HEK293 (cell line): ENCODE results near the gene MAB21L3.
A peak's percentile ranks its signal among the peaks of the same experiment; 100 is the strongest.

Experiments used
- CTCF ChIA-PET: fragments of 350-600 bp; formaldehyde crosslinking; extraction: SDS; loops from one replicate; lab custom pipeline; 2021; ENCODE audit warnings: antibody characterized with exemption; lab: Yijun Ruan, JAX
- POLR2A ChIA-PET: fragments of 300-600 bp; formaldehyde crosslinking; extraction: SDS; loops from one replicate; lab custom pipeline; 2020; ENCODE audit warnings: antibody characterized with exemption, inconsistent platforms; lab: Yijun Ruan, JAX
- H3K27ac ChIP-seq: fragments of 200-500 bp; sonication (Bioruptor generic); 2 replicates; pipeline ENCODE4 v1.5.1; 2014; ENCODE audit warnings: low read depth, low read length, control low read depth, inconsistent platforms; ENCODE audit errors: extremely low read depth
- H3K36me3 ChIP-seq, 2 experiments: fragments of 200-500 bp in 1 of 2; sonication (Bioruptor generic) in 1 of 2; 1 replicate in 1 of 2; 2 replicates in 1 of 2; pipeline ENCODE4 v1.5.1; 2014 to 2017; ENCODE audit warnings: inconsistent platforms in 2 of 2, low read length in 2 of 2; ENCODE audit not compliant: control insufficient read depth in 2 of 2, insufficient read depth in 1 of 2
- H3K4me1 ChIP-seq: fragments of 200-500 bp; sonication (Bioruptor generic); 2 replicates; pipeline ENCODE4 v1.5.1; 2014; ENCODE audit warnings: mild to moderate bottlenecking, low read length, inconsistent platforms; ENCODE audit not compliant: control insufficient read depth, insufficient read depth
- H3K4me3 ChIP-seq: 2 replicates; pipeline ENCODE4 v1.5.1; 2011; ENCODE audit warnings: low read depth, mild to moderate bottlenecking, control low read depth, low read length, moderate library complexity
- H3K9me3 ChIP-seq: fragments of 200-500 bp; sonication (Bioruptor generic); 2 replicates; pipeline ENCODE4 v1.5.1; 2014; ENCODE audit warnings: low read depth, low read length, inconsistent platforms; ENCODE audit not compliant: control insufficient read depth, insufficient read depth
- GLI2 ChIP-seq: fragments of 450-650 bp; formaldehyde crosslinking; IDR thresholded peaks from 2 replicates; pipeline ENCODE4; 2017; ENCODE audit warnings: missing biosample characterization, missing genetic modification characterization, low read depth, borderline replicate concordance
- MZF1 ChIP-seq: fragments of 450-650 bp; formaldehyde crosslinking; IDR thresholded peaks from 2 replicates; pipeline ENCODE4 v1.5.1; 2017; ENCODE audit warnings: missing biosample characterization, missing genetic modification characterization, borderline replicate concordance
- SP7 ChIP-seq: fragments of 450-650 bp; formaldehyde crosslinking; IDR thresholded peaks from 2 replicates; pipeline ENCODE4 v1.5.1; 2016; ENCODE audit warnings: missing biosample characterization, missing genetic modification characterization
- TRIM28 ChIP-seq: IDR thresholded peaks from 2 replicates; pipeline ENCODE4 v1.6.1; 2011; ENCODE audit warnings: low read length, control low read depth, borderline replicate concordance
- ZFP3 ChIP-seq: fragments of 450-650 bp; formaldehyde crosslinking; IDR thresholded peaks from 2 replicates; pipeline ENCODE4 v1.5.1; 2016; ENCODE audit warnings: low read depth, missing biosample characterization, missing genetic modification characterization
- ZNF121 ChIP-seq: fragments of 450-650 bp; formaldehyde crosslinking; IDR thresholded peaks from 2 replicates; pipeline ENCODE4 v1.5.1; 2016; ENCODE audit warnings: missing biosample characterization, missing genetic modification characterization
- ZNF16 ChIP-seq: fragments of 450-650 bp; formaldehyde crosslinking; IDR thresholded peaks from 2 replicates; pipeline ENCODE4 v1.5.1; 2016; ENCODE audit warnings: low read depth, missing biosample characterization, missing genetic modification characterization
- ZNF175 ChIP-seq: fragments of 450-650 bp; formaldehyde crosslinking; IDR thresholded peaks from 2 replicates; pipeline ENCODE4 v1.5.1; 2016; ENCODE audit warnings: missing biosample characterization, missing genetic modification characterization
- ZNF184 ChIP-seq: fragments of 450-650 bp; IDR thresholded peaks from 2 replicates; pipeline ENCODE4 v1.5.1; 2018; ENCODE audit warnings: missing biosample characterization, mild to moderate bottlenecking, missing genetic modification characterization
- ZNF248 ChIP-seq: fragments of 450-650 bp; formaldehyde crosslinking; IDR thresholded peaks from 2 replicates; pipeline ENCODE4 v1.5.1; 2017; ENCODE audit warnings: missing biosample characterization, missing genetic modification characterization
- ZNF324 ChIP-seq: fragments of 450-650 bp; formaldehyde crosslinking; IDR thresholded peaks from 2 replicates; pipeline ENCODE4 v1.5.1; 2016; ENCODE audit warnings: missing biosample characterization, missing genetic modification characterization
- ZNF404 ChIP-seq: fragments of 450-650 bp; formaldehyde crosslinking; IDR thresholded peaks from 2 replicates; pipeline ENCODE4 v1.5.1; 2017; ENCODE audit warnings: missing biosample characterization, missing genetic modification characterization
- ZNF473 ChIP-seq: fragments of 450-650 bp; formaldehyde crosslinking; IDR thresholded peaks from 2 replicates; pipeline ENCODE4 v1.5.1; 2017; ENCODE audit warnings: missing biosample characterization, missing genetic modification characterization
- ZNF510 ChIP-seq: fragments of 450-650 bp; formaldehyde crosslinking; IDR thresholded peaks from 2 replicates; pipeline ENCODE4 v1.5.1; 2018; ENCODE audit warnings: mild to moderate bottlenecking, missing genetic modification characterization, missing biosample characterization; ENCODE audit not compliant: insufficient replicate concordance
- ZNF701 ChIP-seq: fragments of 450-650 bp; formaldehyde crosslinking; IDR thresholded peaks from 2 replicates; pipeline ENCODE4 v1.5.1; 2016; ENCODE audit warnings: missing biosample characterization, missing genetic modification characterization
- ZNF843 ChIP-seq: fragments of 450-650 bp; formaldehyde crosslinking; IDR thresholded peaks from 2 replicates; pipeline ENCODE4 v1.5.1; 2016; ENCODE audit warnings: missing biosample characterization, missing genetic modification characterization
- TF ChIP-seq, protein P1 (sequence below): fragments of 450-650 bp; formaldehyde crosslinking; IDR thresholded peaks from 2 replicates; pipeline ENCODE4 v1.5.1; 2016; ENCODE audit warnings: missing biosample characterization, missing genetic modification characterization, borderline replicate concordance
- TF ChIP-seq, protein P2 (sequence below): sonication (generic); formaldehyde crosslinking; IDR thresholded peaks from 2 replicates; pipeline ENCODE4 v1.8.1; 2022; ENCODE audit warnings: mild to moderate bottlenecking, moderate library complexity, missing genetic modification reagents
- TF ChIP-seq, protein P3 (sequence below): fragments of 450-650 bp; formaldehyde crosslinking; IDR thresholded peaks from 2 replicates; pipeline ENCODE4 v1.5.1; 2016; ENCODE audit warnings: missing biosample characterization, missing genetic modification characterization

The MAB21L3 gene

DNA sequence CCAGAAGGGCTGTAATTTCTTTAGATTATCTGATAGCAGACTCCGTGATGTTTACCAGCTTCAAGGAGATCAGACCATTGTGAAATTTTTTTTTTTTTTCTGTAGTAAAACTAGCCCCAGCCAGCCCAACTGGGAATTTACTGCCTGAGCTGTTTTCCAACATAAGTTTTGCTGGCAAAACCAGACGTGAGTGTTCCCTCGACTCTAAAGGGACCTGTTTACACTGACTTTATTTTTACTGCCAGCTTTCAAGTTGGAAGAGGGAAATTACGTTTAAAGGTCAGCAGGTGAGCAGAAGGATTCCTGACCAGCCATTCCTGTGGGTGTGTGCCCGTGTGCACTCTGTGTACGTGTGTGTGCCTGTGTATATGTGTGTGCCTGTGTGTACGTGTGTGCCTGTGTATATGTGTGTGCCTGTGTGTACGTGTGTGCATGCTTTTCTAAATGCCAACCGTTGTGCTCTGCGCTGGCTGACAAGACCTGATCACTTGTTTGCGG, 374 bp downstream of the MAB21L3 start (continued):
- TF ChIP-seq TRIM28 (peak; percentile 80; the same call in 1 of the 2 replicates), ZNF16 (no peak)

DNA sequence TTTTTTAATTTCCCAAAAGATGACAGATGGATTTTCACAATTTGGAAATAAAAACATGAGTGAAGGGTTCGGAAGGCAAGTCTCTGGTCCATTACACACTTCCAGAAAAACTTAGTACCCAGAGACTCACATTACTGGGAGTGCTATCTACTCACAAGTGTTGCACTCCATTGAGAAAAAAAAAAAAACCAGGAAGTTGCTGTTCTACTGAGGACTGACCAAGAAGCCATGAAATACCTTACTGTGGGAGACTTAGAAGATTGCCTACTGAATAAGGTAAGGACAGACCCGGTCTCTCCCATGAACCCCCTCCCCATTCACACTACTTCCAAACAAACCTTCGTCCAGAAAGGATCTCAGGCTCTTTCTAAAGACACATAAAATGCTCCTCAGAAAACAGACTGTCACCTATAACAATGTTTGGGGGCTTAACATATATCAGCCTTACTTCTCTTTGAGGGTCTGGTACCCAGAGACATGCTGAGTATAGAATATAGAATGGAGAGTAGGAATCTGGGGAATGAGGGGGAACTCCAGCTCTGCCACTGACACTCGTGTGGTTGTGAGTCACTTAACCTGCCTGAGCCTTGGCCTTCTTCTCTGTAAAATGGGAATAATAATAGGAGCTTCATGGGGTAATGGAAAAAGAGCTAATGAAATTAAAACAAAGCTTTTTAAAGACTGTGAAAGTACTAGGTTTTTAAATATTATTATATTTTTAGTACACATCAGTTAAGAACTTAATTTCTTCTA, 1.4 kb downstream of the MAB21L3 start:
- peaks cover 7% of the 10 kb centered on the region for H3K4me1 ChIP-seq
- no peak overlapping the region for H3K27ac ChIP-seq
- POLR2A ChIA-PET: no interaction called here
- CTCF ChIA-PET: no interaction called here
- H3K36me3 ChIP-seq: no peaks in the 10 kb centered on the region
- TF ChIP-seq ZNF701 (tag by site-specific recombination): no peak
- TF ChIP-seq, all 188 proteins: peak for 0
- no peak overlapping the region for H3K4me3 ChIP-seq
- H3K9me3 ChIP-seq: no peaks in the 10 kb centered on the region

DNA sequence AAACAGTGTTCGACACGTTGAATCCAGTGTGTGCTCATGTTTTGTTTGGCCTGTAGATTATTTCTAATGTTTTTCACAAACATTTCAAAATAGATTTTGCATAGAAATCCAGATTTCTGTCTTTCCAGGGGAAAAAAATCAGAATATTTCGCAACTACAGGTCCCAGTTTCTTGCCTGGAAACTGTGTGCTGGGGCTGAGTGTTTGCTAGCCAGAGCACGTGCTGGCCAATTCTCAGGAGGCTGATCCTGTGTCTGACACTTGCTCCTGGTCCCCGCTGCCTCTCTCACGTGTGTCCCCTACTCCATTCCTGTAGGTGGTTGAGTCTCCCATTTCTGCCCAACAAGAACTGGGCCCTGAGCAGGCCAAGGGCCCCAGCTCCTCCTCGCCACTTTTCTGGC, 2.4 kb downstream of the MAB21L3 start:
- H3K4me1 ChIP-seq: peaks cover 7% of the 10 kb centered on the region
- H3K27ac ChIP-seq: no peak overlapping the region
- TF ChIP-seq ZFP3 (tag by site-specific recombination) (no peak), ZNF175 (tag by site-specific recombination) (no peak), ZNF324 (tag by site-specific recombination) (no peak), MZF1 (tag by site-specific recombination) (no peak), ZNF121 (tag by site-specific recombination) (no peak), ZNF184 (tag by site-specific recombination) (no peak), ZNF510 (tag by site-specific recombination) (no peak), ZNF473 (tag by site-specific recombination) (no peak), ZNF404 (no peak), SP7 (tag by site-specific recombination) (no peak), ZNF843 (tag by site-specific recombination) (no peak), GLI2 (tag by site-specific recombination) (no peak), ZNF248 (tag by site-specific recombination) (no peak)
- TF ChIP-seq, protein P1, sequence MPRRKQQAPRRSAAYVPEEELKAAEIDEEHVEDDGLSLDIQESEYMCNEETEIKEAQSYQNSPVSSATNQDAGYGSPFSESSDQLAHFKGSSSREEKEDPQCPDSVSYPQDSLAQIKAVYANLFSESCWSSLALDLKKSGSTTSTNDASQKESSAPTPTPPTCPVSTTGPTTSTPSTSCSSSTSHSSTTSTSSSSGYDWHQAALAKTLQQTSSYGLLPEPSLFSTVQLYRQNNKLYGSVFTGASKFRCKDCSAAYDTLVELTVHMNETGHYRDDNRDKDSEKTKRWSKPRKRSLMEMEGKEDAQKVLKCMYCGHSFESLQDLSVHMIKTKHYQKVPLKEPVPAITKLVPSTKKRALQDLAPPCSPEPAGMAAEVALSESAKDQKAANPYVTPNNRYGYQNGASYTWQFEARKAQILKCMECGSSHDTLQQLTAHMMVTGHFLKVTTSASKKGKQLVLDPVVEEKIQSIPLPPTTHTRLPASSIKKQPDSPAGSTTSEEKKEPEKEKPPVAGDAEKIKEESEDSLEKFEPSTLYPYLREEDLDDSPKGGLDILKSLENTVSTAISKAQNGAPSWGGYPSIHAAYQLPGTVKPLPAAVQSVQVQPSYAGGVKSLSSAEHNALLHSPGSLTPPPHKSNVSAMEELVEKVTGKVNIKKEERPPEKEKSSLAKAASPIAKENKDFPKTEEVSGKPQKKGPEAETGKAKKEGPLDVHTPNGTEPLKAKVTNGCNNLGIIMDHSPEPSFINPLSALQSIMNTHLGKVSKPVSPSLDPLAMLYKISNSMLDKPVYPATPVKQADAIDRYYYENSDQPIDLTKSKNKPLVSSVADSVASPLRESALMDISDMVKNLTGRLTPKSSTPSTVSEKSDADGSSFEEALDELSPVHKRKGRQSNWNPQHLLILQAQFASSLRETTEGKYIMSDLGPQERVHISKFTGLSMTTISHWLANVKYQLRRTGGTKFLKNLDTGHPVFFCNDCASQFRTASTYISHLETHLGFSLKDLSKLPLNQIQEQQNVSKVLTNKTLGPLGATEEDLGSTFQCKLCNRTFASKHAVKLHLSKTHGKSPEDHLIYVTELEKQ: no peak
- TF ChIP-seq, protein P2, sequence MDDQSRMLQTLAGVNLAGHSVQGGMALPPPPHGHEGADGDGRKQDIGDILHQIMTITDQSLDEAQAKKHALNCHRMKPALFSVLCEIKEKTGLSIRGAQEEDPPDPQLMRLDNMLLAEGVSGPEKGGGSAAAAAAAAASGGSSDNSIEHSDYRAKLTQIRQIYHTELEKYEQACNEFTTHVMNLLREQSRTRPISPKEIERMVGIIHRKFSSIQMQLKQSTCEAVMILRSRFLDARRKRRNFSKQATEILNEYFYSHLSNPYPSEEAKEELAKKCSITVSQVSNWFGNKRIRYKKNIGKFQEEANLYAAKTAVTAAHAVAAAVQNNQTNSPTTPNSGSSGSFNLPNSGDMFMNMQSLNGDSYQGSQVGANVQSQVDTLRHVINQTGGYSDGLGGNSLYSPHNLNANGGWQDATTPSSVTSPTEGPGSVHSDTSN (CRISPR knock-in tag): no peak
- TF ChIP-seq, protein P3, sequence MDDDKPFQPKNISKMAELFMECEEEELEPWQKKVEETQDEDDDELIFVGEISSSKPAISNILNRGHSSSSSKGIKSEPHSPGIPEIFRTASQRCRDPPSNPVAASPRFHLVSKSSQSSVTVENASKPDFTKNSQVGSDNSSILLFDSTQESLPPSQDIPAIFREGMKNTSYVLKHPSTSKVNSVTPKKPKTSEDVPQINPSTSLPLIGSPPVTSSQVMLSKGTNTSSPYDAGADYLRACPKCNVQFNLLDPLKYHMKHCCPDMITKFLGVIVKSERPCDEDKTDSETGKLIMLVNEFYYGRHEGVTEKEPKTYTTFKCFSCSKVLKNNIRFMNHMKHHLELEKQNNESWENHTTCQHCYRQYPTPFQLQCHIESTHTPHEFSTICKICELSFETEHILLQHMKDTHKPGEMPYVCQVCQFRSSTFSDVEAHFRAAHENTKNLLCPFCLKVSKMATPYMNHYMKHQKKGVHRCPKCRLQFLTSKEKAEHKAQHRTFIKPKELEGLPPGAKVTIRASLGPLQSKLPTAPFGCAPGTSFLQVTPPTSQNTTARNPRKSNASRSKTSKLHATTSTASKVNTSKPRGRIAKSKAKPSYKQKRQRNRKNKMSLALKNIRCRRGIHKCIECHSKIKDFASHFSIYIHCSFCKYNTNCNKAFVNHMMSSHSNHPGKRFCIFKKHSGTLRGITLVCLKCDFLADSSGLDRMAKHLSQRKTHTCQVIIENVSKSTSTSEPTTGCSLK (tag by site-specific recombination): no peak
- TF ChIP-seq, all 188 proteins: peak for 0
- no peaks in the 10 kb centered on the region for H3K36me3 ChIP-seq
- H3K9me3 ChIP-seq: no peaks in the 10 kb centered on the region
- POLR2A ChIA-PET: no interaction called here
- CTCF ChIA-PET: no interaction called here
- no peak overlapping the region for H3K4me3 ChIP-seq
